LoVo (cell line): ENCODE results near the gene FCHO1.

Experiments
- DNase-seq: peaks from one replicate; pipeline ENCODE4 v3.0.0-alpha.2; 2016; ENCODE audit warnings: low spot score

FCHO1 gene

GRCh38 chr19:17830567-17831418, 79.5 kb downstream of the FCHO1 start:
- peak; percentile 95 for DNase-seq

- no peak for DNase-seq
Observed at GRCh38 chr19:17831419-17831888, 80.2 kb downstream of the FCHO1 start.

GRCh38 chr19:17832443-17833208, 81.3 kb downstream of the FCHO1 start:
- DNase-seq, result no peak

- DNase-seq, result no peak
Observed at GRCh38 chr19:17834350-17835181, 83.3 kb downstream of the FCHO1 start.

- no peak for DNase-seq
Observed at GRCh38 chr19:17835182-17836006, 84.1 kb downstream of the FCHO1 start.

- no peak for DNase-seq
Observed at GRCh38 chr19:17836530-17836929, 85.3 kb downstream of the FCHO1 start.

GRCh38 chr19:17837972-17838371, 86.7 kb downstream of the FCHO1 start:
- no peak for DNase-seq
